DMS153 treated with DMSO at 0.1 percent for 48 hours (cell line): ENCODE measurements around the gene MEI1.

Source experiments
- DNase-seq: peaks from one replicate; lab custom pipeline; 2025; ENCODE audit not compliant: unreplicated experiment; lab: John Stamatoyannopoulos, UW

Gene MEI1

DNA sequence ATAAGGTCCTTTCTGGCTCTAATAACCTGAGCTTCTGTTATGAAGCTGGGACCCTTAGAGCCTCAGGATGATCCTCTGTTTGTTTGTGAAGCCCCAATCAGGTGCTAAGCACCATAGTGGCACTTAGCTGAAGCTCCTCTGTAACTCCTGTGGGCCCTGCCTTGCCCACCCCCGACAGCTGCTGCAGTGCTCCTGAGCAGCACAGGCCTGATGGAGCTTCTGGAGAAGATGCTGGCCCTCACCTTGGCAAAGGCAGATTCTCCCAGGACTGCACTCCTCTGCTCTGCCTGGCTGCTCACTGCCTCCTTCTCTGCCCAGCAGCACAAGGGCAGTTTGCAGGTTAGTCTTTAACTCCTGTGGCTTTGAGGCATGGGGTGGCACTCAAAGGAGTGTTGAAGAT lies 82.2 kb downstream of the MEI1 start:
- DNase-seq = no peak

DNA sequence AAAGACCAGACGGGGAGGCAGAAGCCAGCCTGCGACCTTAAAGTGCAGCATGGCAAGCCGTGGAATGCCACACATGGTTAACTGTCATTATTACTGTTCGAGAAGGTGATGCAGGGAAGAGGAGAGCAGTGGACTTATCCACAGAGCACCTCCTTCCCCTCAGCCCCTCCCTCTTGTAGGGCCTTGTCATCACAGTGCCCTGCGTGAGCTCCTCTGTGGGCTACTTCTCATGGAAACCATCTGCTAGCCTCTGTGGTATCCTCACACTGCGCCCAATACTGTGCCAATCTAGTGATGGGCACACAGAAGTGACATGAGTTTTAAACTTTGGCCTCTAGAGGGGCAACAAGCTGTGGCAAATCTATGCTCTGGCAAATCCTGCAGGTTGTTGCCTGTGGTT lies 83.0 kb downstream of the MEI1 start:
- no peak for DNase-seq

DNA sequence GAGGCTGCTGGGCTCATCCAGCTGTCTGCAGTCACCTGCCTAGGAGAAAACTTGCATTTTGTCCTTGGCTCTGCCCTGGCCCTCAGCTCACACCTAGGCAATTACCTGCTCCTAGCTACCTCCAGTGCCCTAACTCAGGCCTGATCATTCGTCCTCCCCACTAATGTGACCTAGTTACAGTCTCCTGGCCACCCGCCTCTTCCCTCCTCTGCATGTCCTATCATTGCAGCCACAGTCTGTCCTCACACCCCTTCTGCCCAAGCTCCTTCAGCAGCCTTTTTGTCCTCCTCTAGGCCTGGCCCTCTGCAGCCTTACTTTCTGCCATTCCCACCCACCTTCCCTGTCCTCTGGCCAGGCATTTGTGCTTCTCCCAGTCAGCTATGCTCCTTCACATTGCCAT lies 83.4 kb downstream of the MEI1 start:
- DNase-seq = no peak

GRCh38 chr22:41787331-41787730 lies 88.0 kb downstream of the MEI1 start:
- no peak for DNase-seq

DNA sequence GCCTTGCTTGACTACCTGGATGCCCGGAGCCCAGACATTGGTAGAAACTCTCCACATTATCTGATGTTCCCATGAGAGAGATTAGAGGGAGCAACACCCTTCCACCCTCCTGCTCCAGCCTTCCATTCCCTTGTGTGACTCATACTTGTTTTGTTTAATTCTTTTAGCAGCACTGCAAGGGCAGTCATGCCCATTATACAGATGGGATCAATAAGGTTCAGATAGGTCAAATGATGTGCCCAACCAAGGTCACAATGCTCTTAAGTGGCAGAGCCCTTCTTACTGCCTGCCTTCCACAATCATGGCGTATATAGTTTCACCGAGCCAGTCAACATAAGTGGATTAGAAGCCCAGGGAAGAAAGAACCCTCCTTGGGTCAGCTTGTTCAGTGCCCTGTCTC lies 94.6 kb downstream of the MEI1 start:
- DNase-seq = no peak

GRCh38 chr22:41798736-41799135 lies 99.4 kb downstream of the MEI1 start:
- no peak for DNase-seq

GRCh38 chr22:41799486-41800347 lies 100.4 kb downstream of the MEI1 start:
- DNase-seq = no peak

- DNase-seq = peak; percentile 80
Measured at GRCh38 chr22:41800348-41801146, 101.2 kb downstream of the MEI1 start, which contains the start of gene CCDC134. TSS of gene CCDC134 (plus strand) at chr22:41800679. CDS start at chr22:41808891, 8,212 bp downstream.

DNA sequence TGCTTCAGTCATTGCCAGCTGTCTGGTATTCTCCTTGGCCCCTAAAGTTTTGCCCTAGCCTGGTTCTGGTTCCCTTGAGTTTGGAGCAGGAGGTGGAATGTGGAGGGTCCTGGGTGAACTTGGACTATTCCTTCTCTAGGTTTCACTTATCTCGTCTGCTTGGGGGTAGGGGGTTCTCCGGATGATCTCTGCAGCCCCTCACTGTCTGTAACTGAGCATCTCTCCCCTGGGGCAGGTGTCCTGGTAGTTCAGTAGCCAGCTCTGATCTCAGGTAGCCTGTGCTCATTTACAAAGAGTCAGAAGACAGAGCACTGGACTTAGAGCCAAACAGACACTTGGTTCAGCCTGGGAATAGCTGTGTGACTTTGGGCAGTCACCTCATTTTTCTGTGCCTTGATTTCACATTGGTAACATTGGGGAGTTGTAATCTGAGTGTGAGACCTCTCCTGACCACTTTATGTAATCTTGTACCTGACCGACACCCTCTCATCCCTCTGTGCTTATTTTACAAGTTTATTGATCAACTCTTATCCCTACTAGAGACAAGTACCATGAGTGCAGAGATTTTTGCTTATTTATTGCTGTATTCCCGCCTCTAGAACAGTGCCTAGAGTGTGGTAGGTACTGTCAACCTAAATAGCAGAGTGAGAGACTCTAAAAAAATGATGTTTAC lies 102.0 kb downstream of the MEI1 start:
- DNase-seq = no peak

DNA sequence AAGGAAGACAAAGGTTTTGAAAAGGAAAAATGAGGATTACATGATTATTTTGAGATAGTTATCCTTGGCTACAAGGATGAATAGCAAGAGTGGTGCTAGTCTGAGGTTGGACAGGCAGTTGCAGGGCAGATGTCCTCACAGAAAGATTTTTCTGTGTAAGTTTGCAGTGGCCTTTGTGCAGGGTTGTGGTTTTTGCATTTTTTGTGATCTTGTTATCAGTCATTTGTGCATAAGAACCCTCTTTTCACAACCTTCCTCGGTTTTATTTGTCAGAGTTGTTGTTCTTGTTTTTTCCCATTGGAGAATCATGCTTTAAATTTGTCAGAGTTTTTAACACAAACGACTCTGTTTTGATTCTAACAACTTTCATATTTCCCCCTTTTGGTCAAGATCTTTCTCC lies 102.6 kb downstream of the MEI1 start:
- no peak for DNase-seq

GRCh38 chr22:41805639-41806038 lies 106.3 kb downstream of the MEI1 start:
- no peak for DNase-seq

GRCh38 chr22:41808400-41808799 lies 109.1 kb downstream of the MEI1 start:
- DNase-seq = no peak

DNA sequence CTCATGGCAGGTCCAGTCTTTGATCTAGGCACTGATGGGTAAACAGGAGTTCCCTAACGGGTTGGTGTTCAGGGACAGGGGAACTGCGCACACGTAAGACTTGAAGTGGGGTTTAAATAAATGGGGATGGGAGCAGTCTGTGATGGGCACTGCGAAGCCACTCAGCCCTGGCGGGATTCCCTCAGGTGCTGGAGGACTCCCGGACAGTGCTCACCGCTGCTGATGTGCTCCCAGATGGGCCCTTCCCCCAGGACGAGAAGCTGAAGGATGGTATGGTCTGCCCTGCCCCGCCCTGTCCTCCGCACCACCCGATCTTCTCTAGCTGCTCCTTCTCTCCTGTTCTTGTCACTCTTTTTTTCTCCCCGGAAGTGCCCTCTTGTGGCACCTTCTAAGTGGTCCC lies 110.7 kb downstream of the MEI1 start:
- DNase-seq = no peak

- DNase-seq = no peak
Measured at GRCh38 chr22:41812805-41813545, 113.7 kb downstream of the MEI1 start.

DNA sequence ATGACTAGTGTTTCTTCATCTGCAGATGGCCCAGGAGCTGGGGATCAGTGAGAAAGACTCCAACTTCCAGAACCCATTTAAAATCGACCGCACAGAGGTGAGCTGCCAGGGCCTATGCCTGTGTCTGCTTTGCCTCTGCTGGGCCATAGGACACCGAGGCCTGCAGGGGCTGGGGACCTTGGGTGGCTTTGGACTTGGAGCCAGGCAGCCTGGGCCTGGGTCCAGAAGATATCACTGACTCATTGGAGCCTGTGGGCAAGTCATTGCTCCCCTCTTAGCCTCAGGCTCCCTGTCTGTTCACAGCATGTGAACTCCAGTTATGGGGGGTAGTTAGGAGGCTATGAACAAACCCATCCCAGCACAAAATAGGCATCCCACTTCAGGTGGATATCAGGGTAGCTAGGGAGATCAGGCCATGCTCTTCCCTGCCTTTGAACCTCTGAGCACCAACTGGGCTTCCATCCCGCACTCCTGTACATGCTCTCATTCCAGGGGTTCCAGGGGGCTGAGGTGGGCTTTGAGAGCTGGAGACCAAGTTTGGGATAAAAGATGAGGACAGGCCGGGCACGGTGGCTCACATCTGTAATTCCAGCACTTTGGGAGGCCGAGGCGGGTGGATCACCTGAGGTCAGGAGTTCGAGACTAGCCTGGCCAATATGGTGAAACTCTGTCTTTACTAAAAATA lies 114.6 kb downstream of the MEI1 start:
- DNase-seq = no peak

- DNase-seq = no peak
Measured at GRCh38 chr22:41815716-41816115, 116.4 kb downstream of the MEI1 start.

DNA sequence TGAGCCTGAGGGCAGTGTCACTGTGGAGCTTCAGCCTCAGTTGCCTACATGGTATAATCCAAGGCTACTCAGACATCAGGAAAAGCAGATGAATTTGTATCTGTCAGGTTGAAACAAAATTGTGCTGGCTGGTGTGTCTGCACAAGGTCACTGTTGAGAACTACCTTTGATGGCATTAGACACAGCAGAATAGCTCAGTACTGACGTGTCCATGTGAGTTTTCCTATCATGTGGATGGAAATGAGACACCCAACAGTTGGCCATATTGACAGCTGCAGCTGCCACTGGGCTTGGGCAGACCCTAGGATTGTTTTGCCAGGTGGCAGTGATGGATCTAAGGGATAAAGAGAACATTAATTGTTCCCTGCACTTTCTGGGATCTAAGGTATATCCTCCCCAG lies 116.9 kb downstream of the MEI1 start:
- no peak for DNase-seq

GRCh38 chr22:41816871-41817270 lies 117.6 kb downstream of the MEI1 start:
- no peak for DNase-seq

DNA sequence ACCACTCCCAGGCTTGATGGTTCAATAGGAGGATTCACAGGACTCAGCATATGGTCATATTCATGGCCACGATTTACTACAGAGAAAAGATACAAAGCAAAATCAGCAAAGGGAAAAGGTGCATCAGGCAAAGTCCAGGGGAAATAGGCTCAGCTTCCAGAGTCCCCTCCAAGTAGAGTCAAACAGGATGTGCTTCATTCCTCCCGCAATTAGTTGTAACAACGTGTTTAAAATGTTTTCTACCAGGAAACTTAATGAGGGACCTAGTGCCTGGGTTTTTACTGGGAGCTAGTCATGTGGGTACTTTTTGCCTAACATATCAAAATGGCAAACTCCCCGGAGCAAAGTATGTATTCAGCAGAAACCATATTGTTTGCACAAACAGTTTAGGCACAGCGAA lies 118.7 kb downstream of the MEI1 start:
- no peak for DNase-seq

- no peak for DNase-seq
Measured at GRCh38 chr22:41818596-41818995, 119.3 kb downstream of the MEI1 start.
